NT2/D1 (cell line): Measurements from ENCODE around the gene APP.

Source experiments
- SUZ12 ChIP-seq: IDR thresholded peaks from 2 replicates; pipeline ENCODE4 v1.6.1; 2011; ENCODE audit not compliant: insufficient read length, insufficient read depth; ENCODE audit errors: extremely low read depth
- ZNF274 ChIP-seq: IDR thresholded peaks from 2 replicates; pipeline ENCODE4 v1.6.1; 2011; ENCODE audit warnings: mild to moderate bottlenecking, low read depth, low read length

- no peak for TF ChIP-seq ZNF274
- TF ChIP-seq SUZ12, result no peak
Measured at GRCh38 chr21:26107429-26107828, 63.1 kb downstream of the APP start.
